Measurements from ENCODE around the gene BORCS6.

DNA sequence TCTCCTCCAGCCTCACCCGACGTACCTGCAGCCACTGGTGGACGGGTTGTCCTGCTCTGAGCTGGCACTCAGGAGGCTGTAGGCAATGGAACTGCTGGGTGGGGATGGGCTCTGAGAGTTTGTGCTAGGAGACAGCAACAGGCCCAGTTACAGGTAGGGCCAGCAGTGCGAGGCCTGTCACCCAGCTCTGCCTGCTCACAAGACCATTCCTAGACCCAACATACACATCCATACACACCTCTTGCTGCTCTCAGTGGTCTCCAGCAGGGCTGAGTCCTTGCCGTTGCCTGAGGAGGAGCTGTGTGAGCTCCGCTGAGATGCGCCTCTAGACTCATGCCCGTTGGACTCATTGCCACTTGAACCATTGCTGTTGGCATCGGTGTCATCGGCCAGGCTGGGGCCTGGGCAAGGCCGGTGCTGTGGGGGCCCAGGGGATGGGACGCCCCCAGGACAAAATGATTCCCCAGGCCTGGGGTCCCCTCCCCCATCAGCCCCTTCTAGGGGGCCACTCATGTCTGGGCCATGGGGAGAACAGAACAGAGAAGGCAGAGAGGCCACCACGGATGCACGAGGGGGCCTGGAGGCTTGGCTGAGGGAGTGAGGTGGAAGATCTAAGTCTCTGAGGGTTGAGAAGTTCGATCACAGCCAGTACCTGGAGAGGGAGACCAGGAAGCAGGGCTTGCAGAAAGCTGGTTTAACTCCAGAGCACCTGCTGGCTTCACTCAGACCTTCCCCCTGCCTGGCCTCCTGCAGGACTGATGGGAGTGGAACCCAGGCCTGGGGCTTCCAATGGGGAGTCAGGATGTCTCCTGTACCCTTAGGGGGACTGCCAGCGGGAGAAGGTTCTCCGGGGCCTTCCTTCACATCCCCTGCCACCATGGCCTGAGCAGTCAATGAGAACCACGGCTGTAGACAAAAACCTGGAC, 39.5 kb downstream of the BORCS6 start:
- TF ChIP-seq, protein P1, sequence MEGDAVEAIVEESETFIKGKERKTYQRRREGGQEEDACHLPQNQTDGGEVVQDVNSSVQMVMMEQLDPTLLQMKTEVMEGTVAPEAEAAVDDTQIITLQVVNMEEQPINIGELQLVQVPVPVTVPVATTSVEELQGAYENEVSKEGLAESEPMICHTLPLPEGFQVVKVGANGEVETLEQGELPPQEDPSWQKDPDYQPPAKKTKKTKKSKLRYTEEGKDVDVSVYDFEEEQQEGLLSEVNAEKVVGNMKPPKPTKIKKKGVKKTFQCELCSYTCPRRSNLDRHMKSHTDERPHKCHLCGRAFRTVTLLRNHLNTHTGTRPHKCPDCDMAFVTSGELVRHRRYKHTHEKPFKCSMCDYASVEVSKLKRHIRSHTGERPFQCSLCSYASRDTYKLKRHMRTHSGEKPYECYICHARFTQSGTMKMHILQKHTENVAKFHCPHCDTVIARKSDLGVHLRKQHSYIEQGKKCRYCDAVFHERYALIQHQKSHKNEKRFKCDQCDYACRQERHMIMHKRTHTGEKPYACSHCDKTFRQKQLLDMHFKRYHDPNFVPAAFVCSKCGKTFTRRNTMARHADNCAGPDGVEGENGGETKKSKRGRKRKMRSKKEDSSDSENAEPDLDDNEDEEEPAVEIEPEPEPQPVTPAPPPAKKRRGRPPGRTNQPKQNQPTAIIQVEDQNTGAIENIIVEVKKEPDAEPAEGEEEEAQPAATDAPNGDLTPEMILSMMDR (IDR thresholded peaks at IDR 0.05) = no peak
- no peak for TF ChIP-seq EZH2 (IDR thresholded peaks at IDR 0.05; ENCODE audit: borderline replicate concordance, insufficient read depth, low read depth, low read length, poor library complexity, severe bottlenecking)
